Calu3 (cell line): ENCODE measurements around the gene SCNN1A. TPM values are rescaled to one million over a fixed set of nuclear protein-coding genes. Genes with fewer than 3 reads are reported as not detected.

ENCODE experiments used
- BruUV-seq: library from RNA; stranded (reverse); fragments of 400-500 nt; replicated peaks from 2 replicates; lab custom pipeline; 2021; lab: Mats Ljungman, UMichigan
- CTCF ChIA-PET: fragments of 300-600 bp; sonication (Branson Sonifier 250); formaldehyde crosslinking; loops from one replicate; lab custom pipeline; 2022; ENCODE audit warnings: antibody characterized with exemption; lab: Charles Lee
- DNase-seq: peaks from one replicate; pipeline ENCODE4 v3.0.0; 2022
- H3K27ac Mint-ChIP-seq: one replicate; pipeline ENCODE4 v1.8.0; 2022; ENCODE audit warnings: mixed read lengths; ENCODE audit not compliant: unreplicated experiment
- H3K27me3 Mint-ChIP-seq: one replicate; pipeline ENCODE4 v1.8.0; 2022; ENCODE audit warnings: mixed read lengths; ENCODE audit not compliant: unreplicated experiment
- H3K36me3 Mint-ChIP-seq: one replicate; pipeline ENCODE4 v1.8.0; 2022; ENCODE audit warnings: mild to moderate bottlenecking, moderate library complexity, mixed read lengths; ENCODE audit not compliant: insufficient read depth, unreplicated experiment
- H3K4me1 Mint-ChIP-seq: one replicate; pipeline ENCODE4 v1.8.0; 2022; ENCODE audit warnings: mild to moderate bottlenecking, low read depth, mixed read lengths; ENCODE audit not compliant: unreplicated experiment
- H3K4me3 Mint-ChIP-seq: one replicate; pipeline ENCODE4 v1.8.0; 2022; ENCODE audit warnings: mild to moderate bottlenecking, low read depth, moderate library complexity, mixed read lengths; ENCODE audit not compliant: unreplicated experiment
- H3K9me3 Mint-ChIP-seq: one replicate; pipeline ENCODE4 v1.8.0; 2022; ENCODE audit warnings: low read depth, mixed read lengths; ENCODE audit not compliant: unreplicated experiment
- intact Hi-C: fragments of 100-400 bp; cut with micrococcal nuclease; formaldehyde crosslinking; loops from one replicate; pipeline ENCODE4 v1.10.0; 2022; ENCODE audit not compliant: unreplicated experiment
- total RNA-seq: library from RNA; stranded (reverse); gene quantifications from 2 replicates; pipeline ENCODE4 v1.2.3, GENCODE V29; 2022
- TF ChIP-seq, protein P1 (sequence below): fragments of 200-600 bp; IDR thresholded peaks from one replicate; pipeline ENCODE4 v1.8.0; 2022; ENCODE audit warnings: antibody characterized with exemption; ENCODE audit not compliant: unreplicated experiment

SCNN1A gene
- total RNA-seq, 1 experiment from 2014 or later: 53.5 TPM

DNA sequence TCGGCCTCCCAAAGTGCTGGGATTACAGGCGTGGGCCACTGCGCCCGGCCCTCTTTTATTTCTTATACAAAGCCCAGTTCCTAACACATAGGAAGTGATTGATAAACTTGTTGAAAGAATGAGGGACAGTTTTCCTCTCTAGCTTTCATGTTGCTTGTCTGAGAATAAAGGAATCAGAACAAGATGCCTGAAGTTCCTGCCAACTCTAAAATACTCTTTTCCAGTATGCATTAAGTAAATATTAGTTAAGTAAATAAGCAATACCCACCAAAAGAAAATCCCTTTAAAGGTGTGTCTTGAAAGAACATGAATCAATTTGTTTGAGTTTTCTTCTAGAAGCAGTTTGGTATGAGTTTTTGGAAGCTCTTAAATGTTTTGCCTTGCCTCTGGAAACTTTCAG, 45.0 kb upstream of the SCNN1A start:
- no peak overlapping the region for H3K27ac Mint-ChIP-seq
- TF ChIP-seq, protein P1, sequence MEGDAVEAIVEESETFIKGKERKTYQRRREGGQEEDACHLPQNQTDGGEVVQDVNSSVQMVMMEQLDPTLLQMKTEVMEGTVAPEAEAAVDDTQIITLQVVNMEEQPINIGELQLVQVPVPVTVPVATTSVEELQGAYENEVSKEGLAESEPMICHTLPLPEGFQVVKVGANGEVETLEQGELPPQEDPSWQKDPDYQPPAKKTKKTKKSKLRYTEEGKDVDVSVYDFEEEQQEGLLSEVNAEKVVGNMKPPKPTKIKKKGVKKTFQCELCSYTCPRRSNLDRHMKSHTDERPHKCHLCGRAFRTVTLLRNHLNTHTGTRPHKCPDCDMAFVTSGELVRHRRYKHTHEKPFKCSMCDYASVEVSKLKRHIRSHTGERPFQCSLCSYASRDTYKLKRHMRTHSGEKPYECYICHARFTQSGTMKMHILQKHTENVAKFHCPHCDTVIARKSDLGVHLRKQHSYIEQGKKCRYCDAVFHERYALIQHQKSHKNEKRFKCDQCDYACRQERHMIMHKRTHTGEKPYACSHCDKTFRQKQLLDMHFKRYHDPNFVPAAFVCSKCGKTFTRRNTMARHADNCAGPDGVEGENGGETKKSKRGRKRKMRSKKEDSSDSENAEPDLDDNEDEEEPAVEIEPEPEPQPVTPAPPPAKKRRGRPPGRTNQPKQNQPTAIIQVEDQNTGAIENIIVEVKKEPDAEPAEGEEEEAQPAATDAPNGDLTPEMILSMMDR: no peak
- no peak overlapping the region for H3K4me3 Mint-ChIP-seq
- peaks cover 5% of the 10 kb centered on the region for H3K4me1 Mint-ChIP-seq
- BruUV-seq: no TSS peak
- intact Hi-C loops: loop anchor here (5.0 kb wide), 1 partner anchor 117 kb away; no protein-coding TSS in a partner anchor
- no peaks in the 10 kb centered on the region for H3K9me3 Mint-ChIP-seq
- CTCF ChIA-PET: interaction anchor here (0.7 kb wide), 1 partner anchor 16 kb away, joined by 5 read pairs; no protein-coding TSS in a partner anchor
- H3K27me3 Mint-ChIP-seq: no peaks in the 10 kb centered on the region
- no peaks in the 10 kb centered on the region for H3K36me3 Mint-ChIP-seq
- DNase-seq: no peak

DNA sequence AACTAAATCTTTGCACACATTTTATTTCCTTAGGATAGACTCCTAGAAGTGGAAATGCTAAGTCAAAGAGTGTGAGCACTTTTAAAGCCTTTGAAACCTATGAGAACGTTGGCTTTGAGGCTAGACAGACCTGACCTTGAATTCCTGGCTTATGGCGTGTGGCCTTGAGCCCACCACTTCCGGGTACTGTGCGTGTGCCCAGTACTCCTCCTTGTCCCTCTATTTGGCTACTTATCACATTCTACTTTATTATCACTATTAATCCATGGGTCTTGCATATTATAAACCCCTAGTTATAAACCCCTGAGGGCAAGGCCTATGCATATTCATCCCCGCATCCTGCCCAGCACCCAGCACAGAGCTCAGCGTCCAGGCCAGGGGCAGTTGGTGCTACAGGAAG, 43.4 kb upstream of the SCNN1A start:
- H3K27ac Mint-ChIP-seq: no peak overlapping the region
- no peaks in the 10 kb centered on the region for H3K36me3 Mint-ChIP-seq
- DNase-seq: no peak
- CTCF ChIA-PET: interaction anchor here (1.0 kb wide), 1 partner anchor 96 kb away, joined by 3 read pairs; no protein-coding TSS in a partner anchor
- no peaks in the 10 kb centered on the region for H3K27me3 Mint-ChIP-seq
- H3K9me3 Mint-ChIP-seq: no peaks in the 10 kb centered on the region
- peaks cover 3% of the 10 kb centered on the region for H3K4me1 Mint-ChIP-seq
- no TSS peak for BruUV-seq
- TF ChIP-seq, protein P1: no peak
- H3K4me3 Mint-ChIP-seq: no peak overlapping the region
- intact Hi-C loops: no loop called here

DNA sequence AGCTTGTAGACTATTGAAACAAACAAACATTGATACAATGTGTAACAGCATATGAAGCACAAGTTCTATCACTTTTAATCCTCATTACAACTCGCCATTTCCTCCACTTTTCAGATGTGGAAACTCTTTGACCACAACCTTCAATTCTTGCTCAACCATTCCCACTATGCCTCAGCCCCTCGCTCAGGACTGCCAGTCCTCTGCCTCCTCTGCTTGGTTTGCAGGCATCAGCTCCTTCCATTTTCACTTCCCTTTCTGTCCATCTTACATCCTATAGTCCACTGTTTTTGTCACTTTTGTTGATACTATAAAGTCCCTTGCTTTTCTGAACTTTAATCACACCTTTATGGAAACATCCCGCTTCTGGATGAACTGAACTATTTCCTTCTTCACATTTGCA, 41.2 kb upstream of the SCNN1A start:
- no peak for DNase-seq
- no peak overlapping the region for H3K4me3 Mint-ChIP-seq
- TF ChIP-seq, protein P1: no peak
- intact Hi-C loops: no loop called here
- H3K36me3 Mint-ChIP-seq: no peaks in the 10 kb centered on the region
- H3K27me3 Mint-ChIP-seq: no peaks in the 10 kb centered on the region
- no peaks in the 10 kb centered on the region for H3K9me3 Mint-ChIP-seq
- H3K4me1 Mint-ChIP-seq: no peaks in the 10 kb centered on the region
- no TSS peak for BruUV-seq
- CTCF ChIA-PET: no interaction called here
- H3K27ac Mint-ChIP-seq: no peak overlapping the region

DNA sequence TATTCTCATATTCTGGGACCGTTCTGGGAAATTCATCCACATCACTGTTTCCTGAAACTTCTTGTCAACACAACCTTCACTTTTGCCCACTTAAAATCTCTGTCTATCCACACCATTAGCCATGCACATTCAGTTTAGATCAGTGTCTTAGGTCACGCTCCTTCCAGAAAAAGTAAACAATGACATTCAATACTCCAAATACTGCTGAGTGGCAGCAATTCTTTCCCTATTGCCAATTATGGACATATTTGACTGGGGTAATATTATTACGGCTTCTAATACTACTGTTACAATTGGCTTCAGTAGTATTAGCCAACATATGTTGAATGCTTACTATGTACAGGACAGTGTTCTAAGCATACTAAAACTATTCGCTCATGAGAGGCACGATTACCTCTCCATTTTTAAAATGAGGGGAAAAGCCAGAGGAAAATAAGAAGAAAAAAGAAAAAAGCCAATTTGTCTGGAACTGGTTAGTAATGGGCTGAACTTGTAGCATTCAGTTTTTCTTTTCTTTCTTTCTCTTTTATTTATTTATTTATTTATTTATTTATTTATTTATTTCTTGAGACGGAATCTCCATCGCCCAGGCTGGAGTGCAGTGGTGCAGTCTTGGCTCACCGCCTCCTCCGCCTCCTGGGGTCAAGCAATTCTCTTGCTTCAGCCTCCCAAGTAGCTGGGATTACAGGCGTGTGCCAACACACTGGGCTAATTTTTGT, 32.0 kb upstream of the SCNN1A start:
- DNase-seq: no peak
- Mint-ChIP-seq H3K9me3 (peaks cover 4% of the 10 kb centered on the region), H3K4me1 (no peaks in the 10 kb centered on the region), H3K36me3 (peaks cover 11% of the 10 kb centered on the region), H3K27me3 (no peaks in the 10 kb centered on the region), H3K27ac (no peak overlapping the region), H3K4me3 (no peak overlapping the region)
- TF ChIP-seq, protein P1: no peak
- intact Hi-C loops: no loop called here
- CTCF ChIA-PET: no interaction called here
- no TSS peak for BruUV-seq
